Chondrocyte (in vitro differentiated cells): ENCODE results near the gene POT1. TPM values are rescaled to one million over a fixed set of nuclear protein-coding genes. Genes with fewer than 3 reads are reported as not detected.

Experiments
- DNase-seq: peaks from one replicate; pipeline ENCODE4 v3.0.0; 2021; ENCODE audit warnings: mixed read lengths, low spot score
- H3K27ac Mint-ChIP-seq: one replicate; pipeline ENCODE4 v1.8.0; 2021; ENCODE audit warnings: mild to moderate bottlenecking, moderate library complexity, mixed read lengths; ENCODE audit not compliant: unreplicated experiment
- H3K27me3 Mint-ChIP-seq: 2 replicates; pipeline ENCODE4 v1.8.0; 2021; ENCODE audit warnings: low read depth, mixed read lengths
- H3K36me3 Mint-ChIP-seq: 2 replicates; pipeline ENCODE4 v1.8.0; 2021; ENCODE audit warnings: low read depth, mixed read lengths
- H3K4me1 Mint-ChIP-seq: 2 replicates; pipeline ENCODE4 v1.8.0; 2021; ENCODE audit warnings: low read depth, mild to moderate bottlenecking, mixed read lengths
- H3K4me3 Mint-ChIP-seq: one replicate; pipeline ENCODE4 v1.8.0; 2021; ENCODE audit warnings: mild to moderate bottlenecking, moderate library complexity, mixed read lengths; ENCODE audit not compliant: unreplicated experiment
- H3K9me3 Mint-ChIP-seq: 2 replicates; pipeline ENCODE4 v1.8.0; 2021; ENCODE audit warnings: low read depth, mixed read lengths
- total RNA-seq: library from RNA; stranded (reverse); gene quantifications from 3 replicates; pipeline ENCODE4 v1.2.1, GENCODE V29; 2021
- TF ChIP-seq, protein P1 (sequence below): fragments of 200-600 bp; sonication (generic); IDR thresholded peaks from 2 replicates; pipeline ENCODE4 v1.5.0; 2021; ENCODE audit warnings: antibody characterized with exemption, mild to moderate bottlenecking, moderate library complexity

POT1 gene
- total RNA-seq, 1 donor from 2014 or later: 14.2 TPM

GRCh38 chr7:124898531-124898930 lies 31.1 kb downstream of the POT1 start:
- no peak overlapping the region for H3K4me3 Mint-ChIP-seq
- no peak for DNase-seq
- no peak overlapping the region for H3K27ac Mint-ChIP-seq
- no peaks in the 10 kb centered on the region for H3K27me3 Mint-ChIP-seq
- H3K9me3 Mint-ChIP-seq: peaks cover 13% of the 10 kb centered on the region
- peaks cover 14% of the 10 kb centered on the region for H3K36me3 Mint-ChIP-seq
- TF ChIP-seq, protein P1, sequence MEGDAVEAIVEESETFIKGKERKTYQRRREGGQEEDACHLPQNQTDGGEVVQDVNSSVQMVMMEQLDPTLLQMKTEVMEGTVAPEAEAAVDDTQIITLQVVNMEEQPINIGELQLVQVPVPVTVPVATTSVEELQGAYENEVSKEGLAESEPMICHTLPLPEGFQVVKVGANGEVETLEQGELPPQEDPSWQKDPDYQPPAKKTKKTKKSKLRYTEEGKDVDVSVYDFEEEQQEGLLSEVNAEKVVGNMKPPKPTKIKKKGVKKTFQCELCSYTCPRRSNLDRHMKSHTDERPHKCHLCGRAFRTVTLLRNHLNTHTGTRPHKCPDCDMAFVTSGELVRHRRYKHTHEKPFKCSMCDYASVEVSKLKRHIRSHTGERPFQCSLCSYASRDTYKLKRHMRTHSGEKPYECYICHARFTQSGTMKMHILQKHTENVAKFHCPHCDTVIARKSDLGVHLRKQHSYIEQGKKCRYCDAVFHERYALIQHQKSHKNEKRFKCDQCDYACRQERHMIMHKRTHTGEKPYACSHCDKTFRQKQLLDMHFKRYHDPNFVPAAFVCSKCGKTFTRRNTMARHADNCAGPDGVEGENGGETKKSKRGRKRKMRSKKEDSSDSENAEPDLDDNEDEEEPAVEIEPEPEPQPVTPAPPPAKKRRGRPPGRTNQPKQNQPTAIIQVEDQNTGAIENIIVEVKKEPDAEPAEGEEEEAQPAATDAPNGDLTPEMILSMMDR: no peak
- H3K4me1 Mint-ChIP-seq: no peaks in the 10 kb centered on the region

DNA sequence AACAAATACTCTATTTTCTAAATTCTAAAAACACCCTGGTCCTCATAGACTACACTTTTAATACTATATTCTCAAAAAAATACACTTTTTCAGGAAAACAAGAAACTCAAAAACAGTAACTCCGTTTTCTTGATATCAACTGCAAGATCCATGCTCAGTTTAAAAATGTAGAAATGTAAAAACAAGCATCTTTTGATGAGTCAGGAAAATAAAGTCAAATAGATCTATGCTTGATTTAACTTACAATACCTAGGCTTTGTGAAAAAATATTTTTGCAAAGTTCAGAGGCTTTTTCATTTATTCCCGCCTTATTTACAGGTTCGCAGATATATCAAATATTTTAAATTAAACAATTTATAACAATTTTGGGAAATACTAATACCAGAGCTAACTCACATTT lies 33.6 kb downstream of the POT1 start:
- Mint-ChIP-seq H3K9me3 (peaks cover 3% of the 10 kb centered on the region), H3K4me3 (no peak overlapping the region), H3K27me3 (no peaks in the 10 kb centered on the region), H3K27ac (no peak overlapping the region), H3K36me3 (peaks cover 16% of the 10 kb centered on the region), H3K4me1 (no peaks in the 10 kb centered on the region)
- DNase-seq: no peak
- TF ChIP-seq, protein P1: no peak

- Mint-ChIP-seq H3K27me3 (no peaks in the 10 kb centered on the region), H3K4me3 (no peak overlapping the region), H3K9me3 (no peaks in the 10 kb centered on the region), H3K27ac (no peak overlapping the region), H3K4me1 (no peaks in the 10 kb centered on the region), H3K36me3 (peaks cover 26% of the 10 kb centered on the region)
- no peak for DNase-seq
- TF ChIP-seq, protein P1: no peak
These were observed 36.3 kb downstream of the POT1 start for GRCh38 chr7:124893140-124893827.

DNA sequence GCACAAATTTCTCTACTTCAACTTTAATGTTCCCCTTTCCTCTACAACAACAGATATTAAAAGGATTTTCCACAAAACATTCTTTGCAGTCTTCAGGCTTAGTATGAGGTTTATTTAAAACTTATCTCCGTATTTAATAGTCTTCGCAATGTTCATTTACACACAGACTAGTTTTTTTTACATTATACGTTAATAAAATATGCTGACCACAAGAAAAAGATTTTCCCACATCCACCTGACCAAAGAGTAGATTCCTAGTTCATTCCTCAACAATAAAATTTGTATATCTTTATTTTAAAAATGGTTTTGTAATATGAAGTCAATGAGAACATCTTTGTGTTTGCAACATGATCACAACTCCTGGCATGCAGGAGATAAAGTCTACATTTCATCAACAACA lies 42.4 kb downstream of the POT1 start:
- Mint-ChIP-seq H3K9me3 (no peaks in the 10 kb centered on the region), H3K4me3 (no peak overlapping the region), H3K4me1 (no peaks in the 10 kb centered on the region), H3K27me3 (no peaks in the 10 kb centered on the region), H3K27ac (no peak overlapping the region), H3K36me3 (peaks cover 24% of the 10 kb centered on the region)
- TF ChIP-seq, protein P1: no peak
- no peak for DNase-seq

- Mint-ChIP-seq H3K4me1 (no peaks in the 10 kb centered on the region), H3K36me3 (peaks cover 4% of the 10 kb centered on the region), H3K27me3 (no peaks in the 10 kb centered on the region), H3K9me3 (no peaks in the 10 kb centered on the region), H3K4me3 (no peak overlapping the region), H3K27ac (no peak overlapping the region)
- no peak for DNase-seq
- TF ChIP-seq, protein P1: no peak
These were observed 47.6 kb downstream of the POT1 start for GRCh38 chr7:124881981-124882380.
